Right lobe of liver (tissue), 4 donors: ENCODE results near the gene NEURL1.

Source experiments
- CTCF ChIP-seq, 4 donors: fragments of 200-600 bp in 3 of 4; fragments of 450-650 bp in 1 of 4; IDR thresholded peaks; one replicate each; pipeline versions ENCODE4 v1.5.1 to v1.8.0; 2016 to 2022; ENCODE audit warnings: antibody characterized with exemption in 4 of 4, mild to moderate bottlenecking in 2 of 4
- POLR2A ChIP-seq: fragments of 450-650 bp; IDR thresholded peaks from one replicate; pipeline ENCODE4 v1.6.1; 2017; ENCODE audit warnings: antibody characterized with exemption, mild to moderate bottlenecking
- donor health status: DM: no; HTN: no; CAD: no.
- donor health status: DM: no; HTN: no; CAD: no.
- donor health status: DM: no; HTN: yes; CAD: no.

- TF ChIP-seq POLR2A, result no peak
- no peak for TF ChIP-seq CTCF (IDR thresholded peaks at IDR 0.05)
Observed at GRCh38 chr10:103627893-103628292, 134.4 kb downstream of the NEURL1 start.
